NCI-H2107 treated with DMSO at 0.1 percent for 48 hours (cell line): ENCODE data around the gene CTAG1A.
"Not testable (repeated sequence)": the region's sequence is repeated elsewhere in the genome, so short reads cannot be mapped to it uniquely, and the experiment has no call there.

Experiments used
- DNase-seq: peaks from one replicate; lab custom pipeline; 2025; ENCODE audit not compliant: unreplicated experiment; lab: John Stamatoyannopoulos, UW

Gene CTAG1A

DNA sequence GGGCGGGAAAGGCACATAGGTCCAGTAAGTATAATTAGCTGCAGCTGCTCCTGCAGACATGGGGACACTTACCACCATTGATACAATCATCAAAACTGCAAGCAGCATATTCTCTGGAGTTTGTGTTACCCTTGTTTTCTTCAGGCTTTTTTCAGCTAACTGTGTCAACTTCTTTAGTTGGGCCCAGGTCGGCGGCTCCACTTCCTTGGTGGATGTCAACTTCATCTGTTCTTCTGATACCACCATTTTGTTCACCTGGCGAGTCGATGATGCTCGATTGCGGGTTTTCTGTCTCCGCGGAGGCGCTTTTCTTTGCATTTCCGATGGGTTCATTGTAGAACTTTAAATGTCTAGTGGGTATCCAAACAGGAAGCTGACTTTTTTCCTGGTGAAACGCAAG, 26.2 kb downstream of the CTAG1A start:
- not testable (repeated sequence) for DNase-seq

DNA sequence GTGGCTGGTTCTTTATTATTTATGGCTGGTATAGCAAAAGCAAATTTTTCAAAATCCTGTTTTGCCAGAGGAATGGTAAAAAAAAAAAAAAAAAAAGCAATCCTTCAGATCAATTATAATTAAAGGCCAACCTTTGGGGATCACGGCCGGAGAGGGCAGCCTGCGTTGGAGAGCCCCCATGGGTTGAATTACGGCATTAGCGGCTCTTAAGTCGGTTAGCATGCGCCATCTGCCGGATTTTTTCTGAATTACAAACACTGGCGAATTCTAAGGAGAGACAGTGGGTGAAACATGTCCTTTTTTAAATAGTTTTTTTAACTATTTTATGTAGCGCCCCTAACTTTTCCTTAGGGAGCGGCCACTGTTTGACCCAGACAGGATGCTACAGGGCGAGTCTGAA, 28.7 kb downstream of the CTAG1A start:
- not testable (repeated sequence) for DNase-seq

DNA sequence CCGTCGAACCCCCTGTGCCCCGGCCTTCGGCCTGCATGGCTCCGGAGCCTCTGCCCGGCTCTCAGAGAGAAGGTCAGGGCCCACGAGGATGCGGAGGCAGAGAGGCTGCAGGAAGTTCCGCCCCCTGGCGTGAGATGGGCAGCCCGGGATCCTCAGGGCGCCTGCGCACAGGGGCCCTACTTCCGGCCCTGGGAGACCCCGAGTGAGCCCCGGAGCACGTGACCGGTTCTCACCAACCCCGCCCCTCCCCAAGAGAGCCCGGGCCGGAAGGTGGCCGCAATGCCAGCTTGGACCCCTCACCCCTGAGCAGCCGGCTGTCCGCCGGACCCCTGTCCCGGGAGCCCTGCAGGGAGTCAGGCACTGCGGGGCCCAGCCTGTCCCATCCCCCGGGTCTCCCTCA, 34.2 kb downstream of the CTAG1A start, which contains the start of gene CTAG1B:
TSS of gene CTAG1B (minus strand) at position 101 of the 400 bp plus-strand sequence. CDS start at position 37, 64 bp downstream.
- not testable (repeated sequence) for DNase-seq

DNA sequence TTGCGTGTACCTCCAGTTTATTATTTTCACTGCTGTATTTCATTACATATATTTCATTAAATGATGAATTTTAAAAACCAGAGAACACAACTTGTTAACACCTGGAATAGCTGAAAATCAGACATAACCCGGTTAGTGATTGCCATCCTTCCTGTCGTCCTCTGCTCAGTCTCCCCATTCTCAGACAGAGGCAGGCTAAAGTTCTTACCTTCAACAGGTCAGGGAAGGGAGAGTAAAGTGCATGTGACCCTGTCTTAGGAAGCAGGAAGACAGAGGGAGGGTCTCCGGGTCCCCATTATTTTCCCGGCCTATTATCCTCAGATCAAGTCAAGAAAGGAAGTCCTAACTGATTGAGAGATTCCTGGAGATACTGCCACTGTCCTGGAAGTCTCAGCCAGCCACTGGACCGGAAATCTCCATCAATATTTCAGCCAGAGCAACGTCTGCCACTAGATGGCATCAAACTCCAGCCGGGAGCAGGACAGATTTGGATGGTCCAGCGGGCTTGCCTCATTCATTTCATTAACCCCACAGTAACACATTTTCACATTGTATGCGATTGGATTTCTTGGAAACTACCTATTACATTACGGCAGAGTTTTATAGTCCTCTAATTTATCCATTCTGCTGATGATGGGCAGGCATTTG, 36.0 kb downstream of the CTAG1A start:
- not testable (repeated sequence) for DNase-seq

DNA sequence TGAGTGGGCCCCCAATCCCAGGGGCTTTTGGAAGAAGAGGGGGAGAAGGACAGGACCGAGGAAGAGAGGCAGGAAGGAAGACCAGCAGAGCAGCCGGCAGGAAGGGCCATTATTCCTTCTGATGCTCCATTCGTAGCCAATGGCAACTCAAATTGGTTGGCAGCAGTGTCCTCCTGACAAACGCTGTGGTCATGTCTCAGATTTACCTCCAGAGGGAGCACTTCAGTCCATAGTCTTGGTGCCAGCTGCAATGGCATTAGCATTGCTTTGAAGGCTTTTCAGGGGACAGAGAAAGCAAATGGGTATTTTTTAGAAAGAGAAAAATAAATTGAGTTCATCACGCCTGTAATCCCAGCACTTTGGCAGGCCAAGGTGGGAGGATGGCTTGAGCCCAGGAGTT, 44.0 kb downstream of the CTAG1A start:
- not testable (repeated sequence) for DNase-seq

DNA sequence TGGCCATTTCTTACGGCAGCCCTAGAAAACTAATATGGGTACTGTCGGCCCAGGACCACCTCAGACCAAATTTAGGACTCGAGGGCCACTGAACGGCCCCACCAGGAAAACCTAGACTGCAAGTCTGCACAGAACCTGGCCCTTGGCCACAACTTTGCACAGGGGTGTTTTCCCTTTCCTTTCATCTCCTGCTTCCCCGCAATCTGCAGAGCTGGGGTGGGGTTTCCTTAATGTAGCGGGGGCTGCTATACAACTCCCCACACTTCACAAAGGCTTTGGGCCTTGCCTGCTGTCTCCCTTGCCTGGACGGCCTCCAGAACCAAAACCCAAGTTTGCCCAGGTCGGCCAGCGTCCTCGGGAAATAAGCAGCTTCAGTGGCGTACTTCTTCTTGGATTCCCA, 46.0 kb downstream of the CTAG1A start:
- DNase-seq: not testable (repeated sequence)

DNA sequence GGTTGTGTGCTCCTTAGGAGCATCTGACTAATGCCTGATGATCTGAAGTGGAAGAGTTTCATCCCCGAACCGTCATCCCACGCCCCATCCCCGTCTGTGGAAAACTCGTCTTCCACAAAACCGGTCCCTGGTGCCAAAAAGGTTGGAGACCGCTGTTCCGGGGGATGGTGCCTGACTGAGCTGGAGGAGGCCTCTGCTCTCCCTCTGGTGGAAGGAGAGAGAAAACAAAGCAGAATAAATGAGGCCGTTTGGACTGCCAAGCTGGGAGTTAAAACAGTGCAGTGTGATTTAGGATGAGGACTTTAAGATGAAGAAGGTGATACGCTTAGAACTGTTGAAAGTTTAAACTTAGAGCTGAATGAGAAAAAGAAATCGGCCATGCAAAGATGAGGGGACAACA, 48.7 kb downstream of the CTAG1A start:
- not testable (repeated sequence) for DNase-seq
